H9 (cell line): ENCODE data around the gene PNMA8A. TPM values are rescaled to one million over a fixed set of nuclear protein-coding genes. Genes with fewer than 3 reads are reported as not detected.
"Not testable (repeated sequence)": the region's sequence is repeated elsewhere in the genome, so short reads cannot be mapped to it uniquely, and the experiment has no call there.

Experiments used
- DNase-seq: peaks from one replicate; pipeline ENCODE4 v3.0.0-alpha.2; 2017
- H2AFZ ChIP-seq: one replicate; pipeline ENCODE4 v1.6.1; 2013; ENCODE audit warnings: mild to moderate bottlenecking, low read length, control low read depth, moderate library complexity
- H2AK5ac ChIP-seq: 2 replicates; pipeline ENCODE4 v1.6.1; 2013; ENCODE audit warnings: low read length, control low read depth, mixed read lengths; ENCODE audit not compliant: insufficient read length
- H2BK120ac ChIP-seq: one replicate; pipeline ENCODE4 v1.6.1; 2013; ENCODE audit warnings: low read depth, mild to moderate bottlenecking, low read length, control low read depth, inconsistent platforms; ENCODE audit not compliant: poor library complexity, severe bottlenecking
- H2BK12ac ChIP-seq: 2 replicates; pipeline ENCODE4 v1.6.1; 2013; ENCODE audit warnings: low read length, control low read depth, mixed read lengths, low read depth; ENCODE audit not compliant: insufficient read length
- H2BK15ac ChIP-seq: 2 replicates; pipeline ENCODE4 v1.6.1; 2013; ENCODE audit warnings: low read depth, low read length, control low read depth
- H2BK20ac ChIP-seq: one replicate; pipeline ENCODE4 v1.6.1; 2013; ENCODE audit warnings: low read depth, mild to moderate bottlenecking, low read length, control low read depth, inconsistent platforms; ENCODE audit not compliant: poor library complexity, severe bottlenecking
- H2BK5ac ChIP-seq: 2 replicates; pipeline ENCODE4 v1.6.1; 2013; ENCODE audit warnings: low read length, control low read depth, mixed read lengths; ENCODE audit not compliant: insufficient read length
- H3K14ac ChIP-seq: 2 replicates; pipeline ENCODE4 v1.6.1; 2013; ENCODE audit warnings: low read length, control low read depth; ENCODE audit not compliant: insufficient read depth
- H3K18ac ChIP-seq: 2 replicates; pipeline ENCODE4 v1.6.1; 2013; ENCODE audit warnings: low read depth, mild to moderate bottlenecking, mixed read lengths, low read length, control low read depth; ENCODE audit not compliant: insufficient read length
- H3K23ac ChIP-seq: 2 replicates; pipeline ENCODE4 v1.6.1; 2013; ENCODE audit warnings: low read length, control low read depth, mixed read lengths, low read depth; ENCODE audit not compliant: insufficient read length
- H3K23me2 ChIP-seq: 2 replicates; pipeline ENCODE4 v1.6.1; 2013; ENCODE audit warnings: low read depth, mild to moderate bottlenecking, mixed read lengths, low read length, control low read depth; ENCODE audit not compliant: insufficient read length, poor library complexity, severe bottlenecking
- H3K27ac ChIP-seq: 2 replicates; pipeline ENCODE4 v1.5.1; 2013; ENCODE audit warnings: low read length, control low read depth, mixed read lengths, low read depth; ENCODE audit not compliant: insufficient read length
- H3K27me3 ChIP-seq: 2 replicates; pipeline ENCODE4 v1.6.1; 2013; ENCODE audit warnings: low read length, control low read depth, inconsistent platforms; ENCODE audit not compliant: insufficient read depth
- H3K4ac ChIP-seq: 2 replicates; pipeline ENCODE4 v1.6.1; 2013; ENCODE audit warnings: low read depth, mild to moderate bottlenecking, control low read depth, inconsistent platforms, low read length, moderate library complexity
- H3K4me1 ChIP-seq: 2 replicates; pipeline ENCODE4 v1.6.1; 2013; ENCODE audit warnings: low read length, control low read depth, inconsistent platforms; ENCODE audit not compliant: insufficient read depth
- H3K4me2 ChIP-seq: 2 replicates; pipeline ENCODE4 v1.6.1; 2013; ENCODE audit warnings: low read length, control low read depth, mixed read lengths; ENCODE audit not compliant: insufficient read length, insufficient read depth
- H3K56ac ChIP-seq: 2 replicates; pipeline ENCODE4 v1.6.1; 2013; ENCODE audit warnings: low read depth, mild to moderate bottlenecking, mixed read lengths, low read length, control low read depth; ENCODE audit not compliant: insufficient read length
- H3K79me1 ChIP-seq: 2 replicates; pipeline ENCODE4 v1.6.1; 2013; ENCODE audit warnings: low read depth, mild to moderate bottlenecking, moderate library complexity, low read length, control low read depth, inconsistent platforms; ENCODE audit not compliant: insufficient read depth, poor library complexity, severe bottlenecking
- H3K79me2 ChIP-seq: 2 replicates; pipeline ENCODE4 v1.6.1; 2013; ENCODE audit warnings: low read length, control low read depth, inconsistent platforms; ENCODE audit not compliant: insufficient read depth
- H3K9ac ChIP-seq: 2 replicates; pipeline ENCODE4 v1.6.1; 2013; ENCODE audit warnings: low read length, control low read depth, mixed read lengths; ENCODE audit not compliant: insufficient read length; ENCODE audit errors: extremely low read depth
- H3K9me3 ChIP-seq: one replicate; pipeline ENCODE4 v1.6.1; 2013; ENCODE audit warnings: low read depth, low read length, inconsistent platforms; ENCODE audit not compliant: control insufficient read depth
- H3T11ph ChIP-seq: one replicate; pipeline ENCODE4 v1.6.1; 2013; ENCODE audit warnings: mild to moderate bottlenecking, low read length, control low read depth, inconsistent platforms
- H4K20me1 ChIP-seq: one replicate; pipeline ENCODE4 v1.6.1; 2013; ENCODE audit not compliant: control insufficient read depth, insufficient read length, insufficient read depth
- H4K5ac ChIP-seq: 2 replicates; pipeline ENCODE4 v1.6.1; 2013; ENCODE audit warnings: low read depth, mild to moderate bottlenecking, mixed read lengths, low read length, control low read depth; ENCODE audit not compliant: insufficient read length
- H4K8ac ChIP-seq: replicated peaks from 2 replicates; pipeline ENCODE4 v1.6.1; 2013; ENCODE audit warnings: low read length, control low read depth, mixed read lengths, low read depth; ENCODE audit not compliant: insufficient read length
- H4K91ac ChIP-seq: 2 replicates; pipeline ENCODE4 v1.6.1; 2013; ENCODE audit warnings: low read depth, mild to moderate bottlenecking, moderate library complexity, mixed read lengths, low read length, control low read depth; ENCODE audit not compliant: insufficient read length
- H3K27ac Mint-ChIP-seq, 3 experiments: 2 replicates in 2 of 3; 3 replicates in 1 of 3; pipeline ENCODE4 v1.8.0; 2020 to 2021; ENCODE audit warnings: mixed read lengths in 3 of 3, mild to moderate bottlenecking in 1 of 3, moderate library complexity in 1 of 3
- H3K27me3 Mint-ChIP-seq: 2 replicates; pipeline ENCODE4 v1.8.0; 2021; ENCODE audit warnings: low read depth, mild to moderate bottlenecking, moderate library complexity, mixed read lengths
- H3K36me3 Mint-ChIP-seq, 3 experiments: 2 replicates in 2 of 3; 3 replicates in 1 of 3; pipeline ENCODE4 v1.8.0; 2020 to 2021; ENCODE audit warnings: low read depth in 3 of 3, mixed read lengths in 3 of 3; ENCODE audit not compliant: insufficient read depth in 1 of 3
- H3K4me1 Mint-ChIP-seq, 2 experiments: 2 replicates each; pipeline ENCODE4 v1.8.0; 2020; ENCODE audit warnings: mixed read lengths in 2 of 2
- H3K4me3 Mint-ChIP-seq, 2 experiments: 2 replicates in 1 of 2; 3 replicates in 1 of 2; pipeline ENCODE4 v1.8.0; 2020 to 2021; ENCODE audit warnings: mild to moderate bottlenecking in 2 of 2, mixed read lengths in 2 of 2, moderate library complexity in 1 of 2
- H3K9me3 Mint-ChIP-seq, 2 experiments: 2 replicates in 1 of 2; 3 replicates in 1 of 2; pipeline ENCODE4 v1.8.0; 2020; ENCODE audit warnings: mild to moderate bottlenecking in 2 of 2, mixed read lengths in 2 of 2, moderate library complexity in 1 of 2
- CTCF ChIP-seq: fragments of 200-600 bp; sonication (generic); conservative IDR thresholded peaks from 3 replicates; pipeline ENCODE4 v1.8.0; 2021; ENCODE audit warnings: antibody characterized with exemption, mild to moderate bottlenecking
- WGBS: extraction: QIAGEN DNeasy Blood & Tissue Kit; methylation state at CpG from one replicate; pipeline ENCODE4 v1.1.7; 2013; ENCODE audit warnings: missing lambda C conversion rate, low lambda C conversion rate, mixed read lengths; ENCODE audit not compliant: insufficient read length; ENCODE audit errors: extremely low coverage; 5-methylcytosine and 5-hydroxymethylcytosine counted together
- total RNA-seq: library from RNA; stranded (reverse); gene quantifications from 2 replicates; pipeline ENCODE4 v1.2.1, GENCODE V29; 2021

The PNMA8A gene
- total RNA-seq, 1 experiment from 2014 or later, result 22.6 TPM

- no peak overlapping the region for H3K9ac ChIP-seq
- no peaks in the 10 kb centered on the region for H3K79me2 ChIP-seq
- no peak overlapping the region for H3K18ac ChIP-seq
- no peak for DNase-seq
- no peaks in the 10 kb centered on the region for H4K20me1 ChIP-seq
- no peaks in the 10 kb centered on the region for H3K23me2 ChIP-seq
- H2BK20ac ChIP-seq, result no peak overlapping the region
- H3K4me1 ChIP-seq, result no peaks in the 10 kb centered on the region
- no peak overlapping the region for H4K5ac ChIP-seq
- H2BK5ac ChIP-seq, result no peak overlapping the region
- H3K9me3 ChIP-seq, result no peaks in the 10 kb centered on the region
- H3K27me3 ChIP-seq, result no peaks in the 10 kb centered on the region
- no peaks in the 10 kb centered on the region for H3K79me1 ChIP-seq
- no peak overlapping the region for H3K4me3 Mint-ChIP-seq
- H2AFZ ChIP-seq, result no peak overlapping the region
- no peak overlapping the region for H3T11ph ChIP-seq
- peaks cover 0 to 4% of the 10 kb centered on the region in 2 experiments; a peak in 2 of 4 replicates for H3K4me1 Mint-ChIP-seq
- no peak overlapping the region for H3K4ac ChIP-seq
- H4K8ac ChIP-seq, result no peak overlapping the region
- TF ChIP-seq CTCF, result no peak
- H3K56ac ChIP-seq, result no peak overlapping the region
- no peak overlapping the region for H2BK12ac ChIP-seq
- no peak overlapping the region for H2AK5ac ChIP-seq
- no peak overlapping the region; a peak in 1 of 7 replicates for H3K27ac Mint-ChIP-seq
- no peak overlapping the region for H3K4me2 ChIP-seq
- no peak overlapping the region for H4K91ac ChIP-seq
- H2BK15ac ChIP-seq, result no peak overlapping the region
- H3K14ac ChIP-seq, result no peak overlapping the region
- no CpG with 5 or more reads among the region's 6 CpGs for WGBS
- no peaks in the 10 kb centered on the region for H3K36me3 Mint-ChIP-seq
- no peak overlapping the region for H2BK120ac ChIP-seq
- H3K23ac ChIP-seq, result no peak overlapping the region
- H3K27me3 Mint-ChIP-seq, result peaks cover 9% of the 10 kb centered on the region
- H3K27ac ChIP-seq, result no peak overlapping the region
- H3K9me3 Mint-ChIP-seq, result no peaks in the 10 kb centered on the region; a peak in 1 of 5 replicates
These were observed 36.4 kb downstream of the PNMA8A start for GRCh38 chr19:46435009-46435408.

GRCh38 chr19:46433470-46433869, 37.9 kb downstream of the PNMA8A start:
- H3K27ac ChIP-seq, H3K79me2 ChIP-seq, H3T11ph ChIP-seq, H3K4me3 Mint-ChIP-seq, H3K27me3 ChIP-seq, H3K27ac Mint-ChIP-seq, H4K5ac ChIP-seq, H3K9ac ChIP-seq, H2BK20ac ChIP-seq, H2BK15ac ChIP-seq, H4K91ac ChIP-seq, H3K56ac ChIP-seq, H3K23me2 ChIP-seq, H3K9me3 ChIP-seq, H3K36me3 Mint-ChIP-seq, H3K4me1 ChIP-seq, H3K4me2 ChIP-seq, H3K4ac ChIP-seq, H3K23ac ChIP-seq, H2BK120ac ChIP-seq, H3K18ac ChIP-seq, H2BK12ac ChIP-seq, H3K9me3 Mint-ChIP-seq, H4K20me1 ChIP-seq, H2BK5ac ChIP-seq, H2AK5ac ChIP-seq, H3K79me1 ChIP-seq, DNase-seq, H3K14ac ChIP-seq, H2AFZ ChIP-seq, H4K8ac ChIP-seq: not testable (repeated sequence)
- no CpG with 5 or more reads among the region's 7 CpGs for WGBS
- H3K27me3 Mint-ChIP-seq, result peaks cover 14% of the 10 kb centered on the region
- H3K4me1 Mint-ChIP-seq, result peaks cover 8 to 16% of the 10 kb centered on the region in 2 experiments
